DND-41 (cell line): Measurements from ENCODE around the gene DGKB.

Experiments used
- ATAC-seq: fragments of 200-7000 bp; cut with Tn5 transposase; 3 replicates; pipeline ENCODE4 v1.9.1; 2021; ENCODE audit warnings: low read depth; ENCODE audit not compliant: insufficient read depth
- DNase-seq: peaks from one replicate; pipeline ENCODE4 v3.0.0-alpha.2; 2020
- H2AFZ ChIP-seq: 2 replicates; pipeline ENCODE4 v1.6.0; 2012; ENCODE audit warnings: low read depth, low read length
- H3K27ac ChIP-seq: 2 replicates; pipeline ENCODE4 v1.5.1; 2012; ENCODE audit warnings: low read length, inconsistent platforms
- H3K27me3 ChIP-seq: fragments of 200-600 bp; sonication (generic); 2 replicates; pipeline ENCODE4 v1.6.0; 2012; ENCODE audit warnings: low read length, mild to moderate bottlenecking, inconsistent platforms; ENCODE audit not compliant: insufficient read depth, poor library complexity
- H3K36me3 ChIP-seq: 2 replicates; pipeline ENCODE4 v1.5.1; 2012; ENCODE audit warnings: low read length, inconsistent platforms; ENCODE audit not compliant: insufficient read depth
- H3K4me1 ChIP-seq: 2 replicates; pipeline ENCODE4 v1.5.1; 2012; ENCODE audit warnings: mild to moderate bottlenecking, low read length; ENCODE audit not compliant: insufficient read depth
- H3K4me2 ChIP-seq: 2 replicates; pipeline ENCODE4 v1.6.0; 2012; ENCODE audit warnings: mild to moderate bottlenecking, moderate library complexity, low read length, inconsistent platforms; ENCODE audit not compliant: insufficient read depth
- H3K4me3 ChIP-seq, 2 experiments: fragments of 200-600 bp in 1 of 2; shearing (Covaris generic) in 1 of 2; 2 replicates each; pipeline ENCODE4 v1.5.1; 2012 to 2016; ENCODE audit warnings: inconsistent platforms in 2 of 2, low read length in 2 of 2, mild to moderate bottlenecking in 2 of 2, low read depth in 1 of 2, moderate library complexity in 1 of 2
- H3K79me2 ChIP-seq: 2 replicates; pipeline ENCODE4 v1.6.0; 2012; ENCODE audit warnings: low read length, inconsistent platforms; ENCODE audit not compliant: insufficient read depth
- H3K9ac ChIP-seq: 2 replicates; pipeline ENCODE4 v1.6.0; 2012; ENCODE audit warnings: low read depth, mild to moderate bottlenecking, inconsistent platforms, low read length, moderate library complexity
- H3K9me3 ChIP-seq: 2 replicates; pipeline ENCODE4 v1.5.1; 2012; ENCODE audit warnings: low read length, moderate library complexity, mild to moderate bottlenecking, inconsistent platforms; ENCODE audit not compliant: insufficient read depth, severe bottlenecking
- H4K20me1 ChIP-seq: 2 replicates; pipeline ENCODE4 v1.6.0; 2012; ENCODE audit warnings: low read length; ENCODE audit not compliant: insufficient read depth
- EZH2 ChIP-seq: IDR thresholded peaks from 3 replicates; pipeline ENCODE4 v1.6.1; 2012; ENCODE audit warnings: borderline replicate concordance, low read depth, mild to moderate bottlenecking, moderate library complexity, low read length, inconsistent platforms; ENCODE audit not compliant: severe bottlenecking
- TF ChIP-seq, protein P1 (sequence below): IDR thresholded peaks from 2 replicates; pipeline ENCODE4 v1.5.1; 2012; ENCODE audit warnings: borderline replicate concordance, low read length, moderate library complexity, mild to moderate bottlenecking; ENCODE audit not compliant: poor library complexity, severe bottlenecking; ENCODE audit errors: extremely low read depth

DGKB gene

GRCh38 chr7:14184292-14184864, 718.2 kb downstream of the DGKB start:
- Histone ChIP-seq H3K9ac (no peak overlapping the region), H4K20me1 (no peaks in the 10 kb centered on the region), H3K27me3 (no peaks in the 10 kb centered on the region), H3K9me3 (no peaks in the 10 kb centered on the region), H3K4me2 (no peak overlapping the region), H3K36me3 (no peaks in the 10 kb centered on the region), H3K79me2 (no peaks in the 10 kb centered on the region), H2AFZ (no peak overlapping the region), H3K27ac (no peak overlapping the region), H3K4me1 (no peaks in the 10 kb centered on the region), H3K4me3 (no peak overlapping the region)
- TF ChIP-seq, protein P1, sequence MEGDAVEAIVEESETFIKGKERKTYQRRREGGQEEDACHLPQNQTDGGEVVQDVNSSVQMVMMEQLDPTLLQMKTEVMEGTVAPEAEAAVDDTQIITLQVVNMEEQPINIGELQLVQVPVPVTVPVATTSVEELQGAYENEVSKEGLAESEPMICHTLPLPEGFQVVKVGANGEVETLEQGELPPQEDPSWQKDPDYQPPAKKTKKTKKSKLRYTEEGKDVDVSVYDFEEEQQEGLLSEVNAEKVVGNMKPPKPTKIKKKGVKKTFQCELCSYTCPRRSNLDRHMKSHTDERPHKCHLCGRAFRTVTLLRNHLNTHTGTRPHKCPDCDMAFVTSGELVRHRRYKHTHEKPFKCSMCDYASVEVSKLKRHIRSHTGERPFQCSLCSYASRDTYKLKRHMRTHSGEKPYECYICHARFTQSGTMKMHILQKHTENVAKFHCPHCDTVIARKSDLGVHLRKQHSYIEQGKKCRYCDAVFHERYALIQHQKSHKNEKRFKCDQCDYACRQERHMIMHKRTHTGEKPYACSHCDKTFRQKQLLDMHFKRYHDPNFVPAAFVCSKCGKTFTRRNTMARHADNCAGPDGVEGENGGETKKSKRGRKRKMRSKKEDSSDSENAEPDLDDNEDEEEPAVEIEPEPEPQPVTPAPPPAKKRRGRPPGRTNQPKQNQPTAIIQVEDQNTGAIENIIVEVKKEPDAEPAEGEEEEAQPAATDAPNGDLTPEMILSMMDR, result no peak
- ATAC-seq (no peak), DNase-seq (no peak)

DNA sequence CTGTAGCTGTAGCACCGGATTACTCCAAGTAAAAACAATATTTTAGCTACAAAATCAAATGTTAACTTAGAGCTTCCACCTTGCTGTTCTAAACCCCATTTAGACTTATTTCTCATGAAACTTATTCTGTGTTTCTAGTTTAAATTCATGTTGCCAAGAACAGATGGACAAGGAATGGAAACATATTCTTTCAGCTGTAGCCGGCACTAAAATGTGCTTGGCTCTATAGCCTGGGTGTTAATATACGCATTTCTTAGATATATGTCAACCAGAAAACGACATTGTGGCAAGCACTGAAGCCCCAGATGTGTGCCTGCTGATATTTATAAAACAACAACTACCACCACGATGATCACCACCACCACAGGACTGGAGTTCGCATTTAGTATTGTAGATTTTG, 722.8 kb downstream of the DGKB start:
- no peak for TF ChIP-seq EZH2
- TF ChIP-seq, protein P1, result no peak
- H4K20me1 ChIP-seq, result no peaks in the 10 kb centered on the region
- no peaks in the 10 kb centered on the region for H3K27me3 ChIP-seq
- no peaks in the 10 kb centered on the region for H3K36me3 ChIP-seq
- H3K79me2 ChIP-seq, result no peaks in the 10 kb centered on the region
- H3K4me3 ChIP-seq, result no peak overlapping the region
- H3K9me3 ChIP-seq, result no peaks in the 10 kb centered on the region
- no peak for ATAC-seq
- no peak overlapping the region for H3K4me2 ChIP-seq
- DNase-seq, result no peak
- H3K4me1 ChIP-seq, result no peaks in the 10 kb centered on the region
- H3K9ac ChIP-seq, result no peak overlapping the region
- H3K27ac ChIP-seq, result no peak overlapping the region
- H2AFZ ChIP-seq, result no peak overlapping the region

GRCh38 chr7:14177876-14178275, 724.7 kb downstream of the DGKB start:
- no peak for TF ChIP-seq EZH2
- TF ChIP-seq, protein P1, result no peak
- H3K36me3 ChIP-seq, result no peaks in the 10 kb centered on the region
- no peak overlapping the region for H3K4me3 ChIP-seq
- H3K27me3 ChIP-seq, result no peaks in the 10 kb centered on the region
- no peaks in the 10 kb centered on the region for H3K4me1 ChIP-seq
- no peaks in the 10 kb centered on the region for H3K79me2 ChIP-seq
- no peaks in the 10 kb centered on the region for H3K9me3 ChIP-seq
- ATAC-seq (no peak), DNase-seq (no peak)
- H3K4me2 ChIP-seq, result no peak overlapping the region
- no peak overlapping the region for H3K27ac ChIP-seq
- H2AFZ ChIP-seq, result no peak overlapping the region
- H3K9ac ChIP-seq, result no peak overlapping the region
- no peaks in the 10 kb centered on the region for H4K20me1 ChIP-seq

- no peak overlapping the region for H2AFZ ChIP-seq
- H3K9ac ChIP-seq, result no peak overlapping the region
- peaks cover 4% of the 10 kb centered on the region for H3K9me3 ChIP-seq
- H3K4me1 ChIP-seq, result no peaks in the 10 kb centered on the region
- no peak overlapping the region for H3K27ac ChIP-seq
- no peak for DNase-seq
- H3K4me2 ChIP-seq, result no peak overlapping the region
- TF ChIP-seq EZH2, result no peak
- TF ChIP-seq, protein P1, result no peak
- H3K4me3 ChIP-seq, result no peak overlapping the region
- no peak for ATAC-seq
- no peaks in the 10 kb centered on the region for H4K20me1 ChIP-seq
- no peaks in the 10 kb centered on the region for H3K36me3 ChIP-seq
- H3K27me3 ChIP-seq, result no peaks in the 10 kb centered on the region
- H3K79me2 ChIP-seq, result no peaks in the 10 kb centered on the region
These were observed 731.7 kb downstream of the DGKB start for GRCh38 chr7:14170872-14171271.
